GM21390 (cell line): ENCODE measurements around the gene TEAD1.

Source experiments
- ATAC-seq: cut with Tn5 transposase; IDR thresholded peaks from one replicate; pipeline ENCODE4 v1.9.1; 2021; ENCODE audit not compliant: unreplicated experiment

The TEAD1 gene

DNA sequence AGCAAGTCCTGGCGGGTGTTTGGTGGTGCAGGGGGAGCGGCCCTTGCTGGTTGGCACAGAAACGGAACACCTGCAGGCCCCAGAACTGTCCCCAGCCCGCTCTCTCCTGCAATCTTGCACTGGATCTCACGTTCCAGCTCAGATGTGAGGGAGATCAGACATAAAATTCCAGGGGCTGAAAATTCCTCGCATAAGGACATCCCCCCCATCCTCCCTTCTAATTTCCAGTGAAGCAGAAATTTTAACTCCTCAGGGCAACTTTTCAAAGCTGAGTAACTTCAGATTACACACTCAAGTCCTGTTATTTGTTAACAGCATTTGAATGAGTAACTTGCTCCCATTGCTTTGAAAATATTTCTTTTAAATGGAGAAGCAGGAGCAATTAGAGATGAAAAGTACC is 294.6 kb downstream of the TEAD1 start:
- ATAC-seq = no peak

GRCh38 chr11:12971955-12972354 is 297.7 kb downstream of the TEAD1 start:
- ATAC-seq = no peak

GRCh38 chr11:12973528-12974181 is 299.4 kb downstream of the TEAD1 start:
- ATAC-seq = no peak

DNA sequence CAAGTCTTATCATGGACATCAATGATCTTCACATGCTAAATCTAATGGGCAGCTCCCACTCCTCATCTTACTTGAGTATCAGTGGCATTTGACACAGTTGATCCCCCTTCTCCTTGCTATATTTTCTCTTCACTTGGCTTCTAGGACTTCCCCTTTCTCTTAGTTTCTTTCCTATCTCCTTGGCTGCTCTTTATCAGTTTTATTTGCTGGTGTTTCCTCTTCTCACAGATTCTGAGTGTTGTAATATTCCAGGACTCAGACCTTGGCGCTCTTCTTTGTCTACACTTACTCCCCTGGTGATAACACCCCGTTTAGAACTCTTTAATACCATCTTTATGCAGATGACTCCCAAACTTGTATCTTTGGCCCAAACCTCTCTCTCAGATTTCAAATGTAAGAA is 301.0 kb downstream of the TEAD1 start:
- ATAC-seq = no peak

DNA sequence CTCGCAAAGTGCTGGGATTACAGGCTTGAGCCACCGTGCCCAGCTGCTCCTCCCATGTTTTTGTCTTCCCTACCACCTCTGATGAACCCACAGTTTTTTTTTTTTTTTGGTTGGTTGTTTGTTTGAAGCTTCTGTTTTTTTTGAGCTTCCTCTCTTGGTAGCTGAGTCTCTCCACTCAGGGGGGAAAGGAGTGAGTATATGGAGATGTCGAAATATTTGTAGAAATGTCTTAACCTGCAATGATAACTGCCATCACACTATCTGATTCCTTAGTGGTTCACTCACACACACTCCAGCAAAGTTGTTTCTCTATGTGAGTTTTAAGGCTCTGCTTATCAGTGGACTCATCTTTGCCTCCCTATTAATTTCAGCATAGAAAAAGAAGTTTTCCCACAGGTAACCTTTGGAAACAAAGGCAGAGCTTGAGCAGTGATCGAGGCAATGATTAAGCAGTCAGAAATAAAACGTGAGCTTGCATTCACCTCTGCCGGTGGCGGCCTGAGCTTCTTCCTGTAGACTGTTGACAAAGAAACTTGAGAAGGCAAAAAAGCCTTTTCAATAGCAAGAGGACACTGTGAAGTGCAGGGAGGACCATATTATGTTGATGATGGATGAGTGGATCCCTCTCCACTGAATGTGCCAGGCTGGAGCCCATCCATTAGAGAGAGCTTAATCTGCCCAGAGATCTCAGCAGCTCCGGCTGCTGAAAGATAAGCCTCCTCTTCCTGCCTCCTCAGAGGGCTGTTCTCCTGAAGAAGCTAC is 305.9 kb downstream of the TEAD1 start:
- ATAC-seq = no peak

DNA sequence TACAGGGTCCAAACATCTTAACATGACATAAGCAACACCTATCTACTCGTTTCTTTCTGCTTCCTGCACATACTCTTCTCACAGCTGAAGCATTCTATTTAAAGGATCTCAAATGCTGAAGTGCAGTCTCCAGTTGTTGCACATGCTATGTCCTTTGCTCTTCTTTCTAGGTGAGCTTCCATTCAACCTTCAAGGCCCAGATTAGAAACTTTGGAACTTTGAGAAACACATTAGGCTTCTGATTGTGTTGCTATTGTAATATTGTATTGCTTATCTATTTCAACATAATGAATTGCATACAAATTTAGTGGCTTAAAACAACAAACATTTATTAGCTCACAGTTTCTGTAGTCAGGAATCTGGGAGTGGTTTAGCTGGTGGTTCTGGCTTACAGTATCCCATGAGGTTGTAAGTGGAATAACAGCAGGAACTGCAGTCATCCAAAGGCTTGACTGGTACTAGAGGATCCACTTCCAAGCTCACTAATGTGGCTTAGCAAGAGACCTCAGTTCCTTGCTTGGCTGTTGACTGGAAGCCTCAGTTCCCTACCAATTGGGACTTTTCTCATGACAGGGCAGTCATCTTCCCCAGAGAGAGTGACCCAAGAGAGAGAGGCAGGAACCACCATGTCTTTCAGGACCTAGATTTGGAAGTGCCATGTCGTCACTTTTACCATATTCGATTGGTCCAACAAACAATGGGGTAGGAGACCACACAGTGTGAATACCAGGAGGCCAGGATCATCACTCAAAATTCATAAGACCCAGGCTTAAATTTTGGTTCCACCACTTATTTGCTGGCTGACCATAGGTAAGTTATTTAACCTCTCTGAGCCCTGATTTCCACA is 307.7 kb downstream of the TEAD1 start:
- no peak for ATAC-seq

DNA sequence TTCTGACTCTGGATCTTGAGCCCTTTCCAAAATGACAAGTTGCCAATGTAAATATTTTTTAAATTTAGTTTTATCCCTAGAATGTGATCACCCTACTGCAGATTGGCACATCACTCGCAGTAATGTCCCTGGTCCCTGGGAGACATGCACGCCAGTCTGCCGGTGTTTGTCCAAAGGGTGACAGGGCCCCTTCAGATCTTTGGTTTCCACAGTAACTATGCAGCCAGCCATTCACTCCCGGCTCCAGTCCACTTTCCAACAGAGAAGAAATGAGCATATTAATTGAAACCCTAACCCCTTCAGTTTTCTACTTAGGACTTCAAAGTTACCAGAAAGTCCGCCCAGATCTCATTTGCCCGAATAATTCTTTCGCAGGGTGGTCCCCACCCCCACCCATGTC is 309.1 kb downstream of the TEAD1 start:
- ATAC-seq = no peak

DNA sequence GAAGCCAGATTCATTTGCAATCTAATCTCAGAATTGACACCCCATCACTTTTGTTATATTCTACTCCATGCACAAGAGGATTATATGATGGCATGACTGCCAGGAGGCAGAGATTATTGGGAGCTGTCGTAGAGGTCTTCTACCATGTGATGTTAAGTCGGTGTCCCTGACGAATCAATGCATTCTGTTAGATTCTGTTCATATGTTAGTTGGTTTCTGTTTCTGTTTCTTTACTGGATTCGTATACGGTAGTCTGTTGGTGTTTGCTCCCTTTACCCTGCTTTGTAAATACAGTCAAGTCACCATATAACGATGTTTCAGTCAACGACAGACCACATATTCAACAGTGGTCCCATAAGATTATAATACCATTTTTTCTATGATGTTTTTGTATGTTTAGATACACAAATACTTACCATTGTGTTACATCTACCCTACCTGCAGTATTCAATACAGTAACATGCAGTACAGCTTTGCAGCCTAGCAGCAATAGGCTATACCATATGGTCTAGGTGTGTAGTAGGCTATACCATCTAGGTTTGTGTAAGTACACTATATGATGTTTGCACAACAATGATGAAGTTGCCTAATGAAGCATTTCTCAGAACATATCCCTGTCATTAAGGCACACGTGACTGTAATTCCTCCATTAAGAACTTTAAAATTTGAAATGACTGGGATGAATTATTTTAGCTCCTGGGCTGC is 312.1 kb downstream of the TEAD1 start:
- ATAC-seq = no peak

- no peak for ATAC-seq
Observed at GRCh38 chr11:12989428-12990161, 315.4 kb downstream of the TEAD1 start.

- ATAC-seq = no peak
Observed at GRCh38 chr11:12990162-12990480, 315.9 kb downstream of the TEAD1 start.

- no peak for ATAC-seq
Observed at GRCh38 chr11:12991426-12991825, 317.2 kb downstream of the TEAD1 start.

- no peak for ATAC-seq
Observed at GRCh38 chr11:12993626-12994025, 319.4 kb downstream of the TEAD1 start.
